Keratinocyte (primary cell): ENCODE measurements around the gene STRIT1.

Experiments used
- CTCF ChIP-seq, 3 experiments: IDR thresholded peaks in 1 of 3; conservative IDR thresholded peaks in 1 of 3; optimal IDR thresholded peaks in 1 of 3; 2 replicates in 2 of 3; 3 replicates in 1 of 3; pipeline versions ENCODE3 to v1.5.1; 2011; ENCODE audit warnings: low read length in 3 of 3, mild to moderate bottlenecking in 3 of 3, moderate library complexity in 2 of 3, control low read depth in 1 of 3, inconsistent platforms in 1 of 3; ENCODE audit not compliant: insufficient read depth in 2 of 3; ENCODE audit errors: extremely low read depth in 1 of 3
- EZH2 ChIP-seq: IDR thresholded peaks from one replicate; pipeline ENCODE4 v1.6.1; 2012; ENCODE audit warnings: inconsistent platforms, mild to moderate bottlenecking, low read length, moderate library complexity

- TF ChIP-seq CTCF (optimal IDR thresholded peaks at IDR 0.05 in 1 of 3, IDR thresholded peaks at IDR 0.05 in 1 of 3, conservative IDR thresholded peaks at IDR 0.05 in 1 of 3; ENCODE audit: extremely low read depth in 1 of 3, insufficient read depth in 2 of 3, low read length in 3 of 3) (no peak), EZH2 (no peak)
Observed at GRCh38 chr3:155302891-155303290, 9.4 kb upstream of the STRIT1 start.
